Adrenal gland (tissue), 12 donors: ENCODE measurements around the gene VEGFC. TPM values are rescaled to one million over a fixed set of nuclear protein-coding genes. Genes with fewer than 3 reads are reported as not detected.

Experiments used
- DNase-seq, 7 donors: peaks; one replicate each; pipeline ENCODE4 v3.0.0-alpha.2; 2019 to 2020
- H3K27ac ChIP-seq, 5 donors: fragments of 200-600 bp; sonication (generic) in 4 of 5; 1 replicate in 3 of 5; 2 replicates in 2 of 5; pipeline versions ENCODE4 v1.5.1 to v1.8.0; 2016 to 2020; ENCODE audit warnings: mild to moderate bottlenecking in 1 of 5
- H3K27me3 ChIP-seq: fragments of 200-600 bp; 2 replicates; pipeline ENCODE4 v1.8.0; 2021
- H3K36me3 ChIP-seq, 2 donors: fragments of 200-600 bp; replicated peaks in 1 of 2; 1 replicate in 1 of 2; 2 replicates in 1 of 2; pipeline versions ENCODE4 v1.5.1 to v1.8.0; 2018 to 2022
- H3K4me1 ChIP-seq, 2 donors: fragments of 200-600 bp; replicated peaks in 1 of 2; 1 replicate in 1 of 2; 2 replicates in 1 of 2; pipeline versions ENCODE4 v1.5.1 to v1.8.0; 2018 to 2021
- H3K4me3 ChIP-seq, 4 donors: fragments of 200-600 bp; sonication (generic) in 3 of 4; one replicate each; pipeline ENCODE4 v1.5.1; 2016 to 2018
- H3K9me3 ChIP-seq, 3 donors: fragments of 200-600 bp; sonication (generic) in 1 of 3; replicated peaks in 1 of 3; 1 replicate in 2 of 3; 2 replicates in 1 of 3; pipeline versions ENCODE4 v1.5.1 to v1.8.0; 2016 to 2021
- CTCF ChIP-seq, 6 experiments: fragments of 450-650 bp in 4 of 6; fragments of 200-600 bp in 2 of 6; sonication (generic) in 1 of 6; IDR thresholded peaks; 1 replicate in 5 of 6; 2 replicates in 1 of 6; pipeline versions ENCODE4 v1.5.1 to v1.8.0; 2016 to 2021; ENCODE audit warnings: antibody characterized with exemption in 6 of 6, mild to moderate bottlenecking in 2 of 6, moderate library complexity in 1 of 6
- POLR2A ChIP-seq, 2 donors: fragments of 450-650 bp; IDR thresholded peaks; one replicate each; pipeline ENCODE4 v1.6.1; 2017; ENCODE audit warnings: antibody characterized with exemption in 2 of 2, mild to moderate bottlenecking in 2 of 2, moderate library complexity in 1 of 2
- WGBS, 4 donors: extraction: QIAGEN DNeasy Blood & Tissue Kit in 2 of 4; methylation state at CpG; one replicate each; pipeline versions ENCODE4 v1.1.5 to v1.1.7; 2013 to 2017; 5-methylcytosine and 5-hydroxymethylcytosine counted together
- intact Hi-C, 2 donors: fragments of 100-400 bp; cut with DNase I; formaldehyde crosslinking; loops; one replicate each; pipeline versions ENCODE4 v1.14.1 to v1.15.0; 2022 to 2023
- polyA plus RNA-seq, 3 donors: library from polyadenylated mRNA; stranded (reverse); fragments of 200-250 nt in 2 of 3; fragments of 350-450 nt in 1 of 3; fragmentation: Illumina TruSeq in 1 of 3; extraction: RNeasy Lipid Tissue Mini Kit (QIAGEN cat#74804) in 1 of 3; gene quantifications; one replicate each; pipeline ENCODE4 v1.2.3, GENCODE V29; 2013 to 2014
- total RNA-seq, 9 donors: library from RNA; depleted of rRNA in 4 of 9; stranded (reverse); fragments of >200 nt in 4 of 9; fragments of 120-200 nt in 1 of 9; fragmentation: NEBNext Ultra II Directional in 1 of 9; extraction: Animal tissue kit (Norgen Biotek cat#: 25700) in 1 of 9; gene quantifications; one replicate each; pipeline versions ENCODE4 v1.1.0 to v1.2.4, GENCODE V29; 2013 to 2023
- donor health status: healthy with polysubstance abuse.
- donor health status: Bipolar disorder and iron deficiency.
- donor health status: DM: yes; HTN: yes; CAD: no.
- donor health status: DM: no; HTN: no; CAD: no.
- donor health status: DM: no; HTN: no; CAD: no.
- donor health status: DM: yes; HTN: yes; CAD: no.

VEGFC gene
- total and polyA plus RNA-seq, 12 donors: 2.9 to 30.7 (median 8.2) TPM

- no peaks in the 10 kb centered on the region for H3K9me3 ChIP-seq
- H3K4me3 ChIP-seq: no peak overlapping the region
- peaks cover 0 to 4% of the 10 kb centered on the region in 2 donors for H3K4me1 ChIP-seq
- no peaks in the 10 kb centered on the region for H3K36me3 ChIP-seq
- DNase-seq: no peak
- no peaks in the 10 kb centered on the region for H3K27me3 ChIP-seq
- 73 to 86% (median 77%) methylated on average over 2 of the region's 2 CpGs for WGBS, 4 donors
- intact Hi-C loops: no loop called here
- H3K27ac ChIP-seq: no peak overlapping the region
- TF ChIP-seq POLR2A (IDR thresholded peaks at IDR 0.05) (no peak), CTCF (IDR thresholded peaks at IDR 0.05) (no peak)
Observed at GRCh38 chr4:176755001-176755400, 37.7 kb downstream of the VEGFC start.

DNA sequence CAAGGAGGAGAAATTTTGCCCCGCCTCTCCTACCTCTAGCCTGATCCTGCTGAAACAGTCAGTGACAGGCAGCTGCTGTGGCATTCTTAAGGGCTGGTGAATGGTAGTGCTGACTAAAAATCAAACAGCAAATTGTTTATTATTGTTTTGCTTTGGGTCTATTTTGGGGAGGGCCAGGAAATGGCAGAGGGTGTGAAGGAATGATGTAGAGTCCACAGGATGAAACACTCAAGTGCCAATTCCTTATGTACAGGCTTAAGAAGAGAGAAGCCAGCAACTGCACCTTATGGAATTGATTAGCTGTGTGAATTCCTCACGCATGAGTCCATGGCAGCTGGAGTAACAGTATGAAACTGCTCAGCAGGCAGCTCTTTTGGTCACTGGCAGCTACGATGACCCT, 39.7 kb downstream of the VEGFC start:
- TF ChIP-seq CTCF (IDR thresholded peaks at IDR 0.05): no peak
- no peaks in the 10 kb centered on the region for H3K36me3 ChIP-seq
- no peaks in the 10 kb centered on the region for H3K4me1 ChIP-seq
- no peaks in the 10 kb centered on the region for H3K9me3 ChIP-seq
- intact Hi-C loops: no loop called here
- no peak for DNase-seq
- WGBS, 4 donors: 72 to 85% (median 81%) methylated on average over 3 of the region's 3 CpGs
- no peak overlapping the region for H3K27ac ChIP-seq
- H3K4me3 ChIP-seq: no peak overlapping the region
- no peaks in the 10 kb centered on the region for H3K27me3 ChIP-seq

DNA sequence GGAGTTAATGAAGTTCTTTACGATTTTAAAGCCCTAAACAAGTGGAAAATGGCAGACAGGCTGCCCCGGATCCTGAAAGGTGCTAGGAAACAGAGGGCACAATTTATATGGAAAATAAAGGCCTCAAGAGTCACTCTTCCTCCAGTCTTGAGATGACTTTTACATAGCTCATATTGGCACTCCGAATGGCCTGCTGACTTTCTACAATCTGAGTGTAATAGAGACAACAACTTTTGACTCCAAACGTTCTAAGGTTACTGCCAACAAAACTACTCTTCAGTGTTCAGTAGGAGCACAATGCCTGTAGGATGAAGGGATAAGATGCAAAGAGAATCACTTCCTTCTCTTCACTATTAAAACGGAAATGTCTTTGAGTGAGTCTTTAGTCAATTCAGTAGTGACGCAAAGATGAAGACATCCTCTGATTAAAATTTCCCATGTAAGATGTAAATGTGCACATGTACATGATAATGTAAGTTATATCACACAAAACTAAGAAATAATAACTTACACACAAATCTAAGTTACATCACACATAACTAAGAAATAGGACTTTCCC, 40.5 kb downstream of the VEGFC start:
- Histone ChIP-seq H3K27ac (no peak overlapping the region), H3K27me3 (no peaks in the 10 kb centered on the region), H3K4me1 (no peaks in the 10 kb centered on the region), H3K4me3 (no peak overlapping the region), H3K36me3 (no peaks in the 10 kb centered on the region), H3K9me3 (no peaks in the 10 kb centered on the region)
- intact Hi-C loops: no loop called here
- no peak for DNase-seq
- TF ChIP-seq POLR2A (IDR thresholded peaks at IDR 0.05) (no peak), CTCF (IDR thresholded peaks at IDR 0.05) (no peak)
- 82 to 87% (median 85%) methylated on average over 6 of the region's 6 CpGs for WGBS, 4 donors

GRCh38 chr4:176751061-176751460, 41.7 kb downstream of the VEGFC start:
- no peak for TF ChIP-seq POLR2A (IDR thresholded peaks at IDR 0.05)

DNA sequence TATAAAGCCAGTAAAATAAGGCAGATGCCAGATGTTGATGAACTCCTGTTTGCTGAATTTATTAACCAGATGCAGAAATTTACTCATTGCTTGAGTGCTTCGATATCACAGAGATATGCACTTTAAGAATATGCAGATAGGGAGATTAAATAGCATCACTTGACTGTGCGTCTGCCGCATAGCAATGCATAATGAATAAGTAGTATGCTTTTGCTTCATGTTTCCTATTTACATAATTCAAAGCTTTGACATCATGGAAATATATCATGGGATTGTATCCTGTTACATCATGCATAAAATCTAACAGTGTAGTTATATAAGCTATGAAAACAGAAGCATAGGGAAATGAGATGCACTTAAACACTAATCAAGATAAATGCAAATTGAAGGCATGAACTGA, 45.9 kb downstream of the VEGFC start:
- H3K9me3 ChIP-seq: no peaks in the 10 kb centered on the region
- TF ChIP-seq CTCF (IDR thresholded peaks at IDR 0.05): no peak
- TF ChIP-seq POLR2A (IDR thresholded peaks at IDR 0.05): no peak
- H3K27me3 ChIP-seq: no peaks in the 10 kb centered on the region
- no peaks in the 10 kb centered on the region for H3K4me1 ChIP-seq
- H3K27ac ChIP-seq: no peak overlapping the region
- DNase-seq: no peak
- intact Hi-C loops: no loop called here
- WGBS, 4 donors: 85 to 95% (median 88%) methylated on average over 3 of the region's 3 CpGs
- no peak overlapping the region for H3K4me3 ChIP-seq
- H3K36me3 ChIP-seq: no peaks in the 10 kb centered on the region

More at GRCh38 chr4:176751061-176751460, 41.7 kb downstream of the VEGFC start:
- H3K27ac ChIP-seq: no peak overlapping the region
- H3K27me3 ChIP-seq: no peaks in the 10 kb centered on the region
- DNase-seq: no peak
- H3K4me1 ChIP-seq: no peaks in the 10 kb centered on the region
- intact Hi-C loops: no loop called here
- 62 to 86% (median 78%) methylated on average over 2 of the region's 2 CpGs for WGBS, 4 donors
- H3K9me3 ChIP-seq: no peaks in the 10 kb centered on the region
- H3K36me3 ChIP-seq: no peaks in the 10 kb centered on the region
- no peak overlapping the region for H3K4me3 ChIP-seq
